SH-SY5Y (cell line): ENCODE data around the gene TRMT61B.

Experiments used
- GATA2 ChIP-seq: IDR thresholded peaks from 2 replicates; pipeline ENCODE4 v1.6.1; 2011; ENCODE audit warnings: mild to moderate bottlenecking, low read depth, low read length
- GATA3 ChIP-seq: IDR thresholded peaks from 2 replicates; pipeline ENCODE4 v1.6.1; 2011; ENCODE audit warnings: low read depth, mild to moderate bottlenecking, low read length, moderate library complexity

DNA sequence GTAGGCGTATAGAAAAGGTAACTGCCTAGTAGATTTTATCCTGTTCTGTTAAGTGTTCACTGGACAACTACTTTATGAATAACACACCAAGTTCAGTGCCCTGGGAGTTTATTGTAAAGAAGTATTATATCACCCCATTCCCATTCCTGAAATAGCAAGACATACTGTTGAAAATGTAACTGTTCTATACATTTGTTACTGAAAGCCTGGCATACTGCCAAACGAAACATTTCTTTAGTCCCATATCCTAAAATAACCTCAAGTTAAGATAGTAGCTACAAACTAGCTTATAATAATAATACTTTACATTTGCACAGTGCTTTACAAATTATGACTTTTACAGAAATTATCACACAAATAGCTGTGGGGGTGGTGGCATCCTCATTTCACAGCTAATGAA, 34.3 kb downstream of the TRMT61B start:
- TF ChIP-seq GATA2 (no peak), GATA3 (no peak)
